Common myeloid progenitor, CD34-positive (primary cell): ENCODE data around the gene STAG1.
A peak's percentile ranks its signal among the peaks of the same experiment; 100 is the strongest.
"Not testable (repeated sequence)": the region's sequence is repeated elsewhere in the genome, so short reads cannot be mapped to it uniquely, and the experiment has no call there.

Source experiments
- CTCF ChIA-PET: fragments of 350-600 bp; sonication (Branson Sonifier 250); formaldehyde crosslinking; loops from one replicate; lab custom pipeline; 2021; ENCODE audit warnings: antibody characterized with exemption; lab: Charles Lee
- POLR2A ChIA-PET: fragments of 350-600 bp; sonication (Branson Sonifier 250); formaldehyde crosslinking; loops from one replicate; lab custom pipeline; 2021; ENCODE audit warnings: antibody characterized with exemption; lab: Charles Lee
- DNase-seq, 3 donors: peaks; one replicate each; pipeline versions ENCODE4 v3.0.0 to v3.0.0-alpha.2; 2013
- H3K27ac ChIP-seq, 2 experiments: 1 replicate in 1 of 2; 2 replicates in 1 of 2; pipeline ENCODE4 v1.7.0; 2013; ENCODE audit warnings: inconsistent platforms in 2 of 2, low read length in 2 of 2, mild to moderate bottlenecking in 2 of 2, low read depth in 1 of 2, moderate library complexity in 1 of 2; ENCODE audit not compliant: severe bottlenecking in 2 of 2, insufficient read depth in 1 of 2, poor library complexity in 1 of 2
- H3K27me3 ChIP-seq, 5 experiments: replicated peaks in 2 of 5; 1 replicate in 3 of 5; 2 replicates in 2 of 5; pipeline versions ENCODE4 v1.6.1 to v1.7.0; 2013; ENCODE audit warnings: low read length in 4 of 5, mild to moderate bottlenecking in 2 of 5, moderate library complexity in 2 of 5, inconsistent platforms in 1 of 5; ENCODE audit not compliant: insufficient read depth in 5 of 5, control insufficient read depth in 4 of 5
- H3K36me3 ChIP-seq, 4 experiments: 1 replicate in 2 of 4; 2 replicates in 2 of 4; pipeline versions ENCODE4 v1.6.1 to v1.7.0; 2013; ENCODE audit warnings: low read length in 3 of 4, control low read depth in 1 of 4, mild to moderate bottlenecking in 1 of 4; ENCODE audit not compliant: control insufficient read depth in 4 of 4, insufficient read depth in 4 of 4
- H3K4me1 ChIP-seq, 4 experiments: 1 replicate in 3 of 4; 2 replicates in 1 of 4; pipeline versions ENCODE4 v1.6.1 to v1.7.1; 2013; ENCODE audit warnings: low read length in 3 of 4, mild to moderate bottlenecking in 3 of 4, control low read depth in 1 of 4, inconsistent platforms in 1 of 4, moderate library complexity in 1 of 4; ENCODE audit not compliant: control insufficient read depth in 4 of 4, insufficient read depth in 4 of 4; ENCODE audit errors: control extremely low read depth in 1 of 4
- H3K4me3 ChIP-seq, 7 experiments: 1 replicate in 4 of 7; 2 replicates in 3 of 7; pipeline versions ENCODE4 v1.5.1 to v1.7.0; 2013; ENCODE audit warnings: mild to moderate bottlenecking in 7 of 7, low read length in 6 of 7, moderate library complexity in 6 of 7, inconsistent platforms in 2 of 7, low read depth in 2 of 7, control low read depth in 1 of 7; ENCODE audit not compliant: insufficient read depth in 4 of 7, control insufficient read depth in 1 of 7; ENCODE audit errors: extremely low read depth in 1 of 7
- H3K9me3 ChIP-seq, 5 experiments: 1 replicate in 4 of 5; 2 replicates in 1 of 5; pipeline versions ENCODE4 v1.6.1 to v1.7.1; 2013; ENCODE audit warnings: low read length in 4 of 5, mild to moderate bottlenecking in 2 of 5, inconsistent platforms in 1 of 5, low read depth in 1 of 5, moderate library complexity in 1 of 5; ENCODE audit not compliant: control insufficient read depth in 4 of 5, insufficient read depth in 2 of 5; ENCODE audit errors: control extremely low read depth in 1 of 5
- WGBS: methylation state at CpG from one replicate; pipeline ENCODE4 v1.1.5; 2013; ENCODE audit not compliant: insufficient coverage; 5-methylcytosine and 5-hydroxymethylcytosine counted together

STAG1 gene

DNA sequence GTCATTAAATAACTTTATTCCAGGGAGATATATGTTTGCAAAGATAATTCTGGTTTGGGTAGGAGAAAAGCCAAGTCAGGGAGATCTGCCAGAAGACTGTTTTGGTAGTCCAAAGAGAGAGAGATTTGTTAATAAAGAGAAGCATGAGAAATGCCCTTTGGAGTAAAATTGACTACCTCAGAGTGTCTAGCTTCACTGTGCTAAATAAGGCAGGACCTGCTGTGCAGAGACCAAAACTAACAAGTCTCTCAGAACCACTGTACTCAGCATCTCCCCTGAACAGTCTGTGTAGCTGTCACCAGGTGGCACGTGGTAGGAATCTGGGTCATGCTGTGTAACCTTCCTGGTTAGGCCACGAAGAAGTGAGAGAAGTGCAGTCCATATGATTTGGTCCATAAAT is 35.2 kb upstream of the STAG1 start:
- CTCF ChIA-PET = interaction anchor here (0.7 to 2.1 kb wide), 4 partner anchors 10 to 35 kb away, joined by 3 to 8 read pairs (median 3); partner anchors contain the start of gene STAG1
- DNase-seq = peak in 2 of 3 donors; percentile 38 to 53

DNA sequence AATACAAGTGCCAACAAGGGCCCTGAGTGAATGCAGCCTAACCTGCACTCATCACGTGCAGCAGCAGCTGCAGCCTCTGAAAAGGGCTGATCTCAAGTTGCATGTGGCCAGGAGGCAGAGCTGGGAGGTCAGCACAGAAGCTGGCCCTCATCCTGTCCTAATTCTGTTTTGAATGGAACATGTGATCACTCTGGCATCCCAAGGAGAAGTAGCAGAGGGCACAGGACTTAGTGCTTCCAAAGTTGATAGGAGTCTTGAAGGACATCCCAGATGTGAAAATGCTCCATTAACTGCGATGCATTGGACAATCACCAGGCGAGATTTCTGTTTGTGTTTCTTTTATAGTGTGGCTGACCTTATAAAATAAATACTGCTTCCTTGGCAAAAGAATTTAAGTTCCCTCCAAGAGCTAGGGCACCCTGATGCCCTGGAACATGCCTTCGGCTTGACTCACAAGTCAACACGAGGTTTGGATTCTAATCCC is 31.6 kb upstream of the STAG1 start:
- no peaks in the 10 kb centered on the region for H3K36me3 ChIP-seq
- peaks cover 10 to 18% (median 14%) of the 10 kb centered on the region in 4 experiments for H3K4me1 ChIP-seq
- ChIA-PET CTCF (no interaction called here), POLR2A (interaction anchor here (0.6 kb wide), 1 partner anchor 134 kb away, joined by 3 read pairs; no protein-coding TSS in a partner anchor)
- no peaks in the 10 kb centered on the region for H3K9me3 ChIP-seq
- no peak overlapping the region for H3K27ac ChIP-seq
- no peaks in the 10 kb centered on the region for H3K27me3 ChIP-seq
- H3K4me3 ChIP-seq = no peak overlapping the region
- DNase-seq = no peak
- WGBS = 96% methylated on average over 2 of the region's 5 CpGs

More for the DNA sequence above, 35.2 kb upstream of the STAG1 start:
- Histone ChIP-seq H3K9me3 (no peaks in the 10 kb centered on the region), H3K27me3 (no peaks in the 10 kb centered on the region), H3K4me1 (peaks cover 10 to 20% (median 15%) of the 10 kb centered on the region in 4 experiments), H3K27ac (peak overlapping the region; percentile 59 to 85), H3K36me3 (no peaks in the 10 kb centered on the region), H3K4me3 (peak overlapping the region in 1 of 7 experiments; percentile 42)
- POLR2A ChIA-PET = no interaction called here
- WGBS = 50% methylated on average over 1 of the region's 2 CpGs

DNA sequence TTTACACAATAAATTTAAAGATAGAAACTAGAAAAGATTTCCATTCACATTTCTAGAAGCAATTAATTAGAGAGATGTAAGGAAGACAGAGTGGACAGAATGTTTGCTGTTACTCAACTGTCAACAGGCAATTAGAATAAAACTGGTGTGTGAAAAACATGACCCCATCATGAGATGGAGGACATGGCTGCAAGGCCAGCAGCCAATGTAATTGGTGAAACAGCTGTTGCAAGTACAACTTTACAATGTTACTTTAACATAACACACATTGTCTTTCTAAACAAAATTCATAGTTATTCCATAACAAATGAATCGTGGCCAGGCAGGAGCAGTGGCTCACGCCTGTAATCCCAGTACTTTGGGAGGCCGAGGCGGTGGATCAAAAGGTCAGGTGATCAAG is 28.6 kb upstream of the STAG1 start:
- no peak overlapping the region for H3K27ac ChIP-seq
- no peaks in the 10 kb centered on the region for H3K27me3 ChIP-seq
- ChIA-PET CTCF (interaction anchor here (0.7 to 2.1 kb wide), 2 partner anchors 28 to 194 kb away, joined by 3 to 4 read pairs; partner anchors contain the start of gene STAG1), POLR2A (no interaction called here)
- H3K4me1 ChIP-seq = no peaks in the 10 kb centered on the region
- no peaks in the 10 kb centered on the region for H3K36me3 ChIP-seq
- no peak for DNase-seq
- H3K9me3 ChIP-seq = no peaks in the 10 kb centered on the region
- H3K4me3 ChIP-seq = no peak overlapping the region
- WGBS = 100% methylated on average over 3 of the region's 4 CpGs

DNA sequence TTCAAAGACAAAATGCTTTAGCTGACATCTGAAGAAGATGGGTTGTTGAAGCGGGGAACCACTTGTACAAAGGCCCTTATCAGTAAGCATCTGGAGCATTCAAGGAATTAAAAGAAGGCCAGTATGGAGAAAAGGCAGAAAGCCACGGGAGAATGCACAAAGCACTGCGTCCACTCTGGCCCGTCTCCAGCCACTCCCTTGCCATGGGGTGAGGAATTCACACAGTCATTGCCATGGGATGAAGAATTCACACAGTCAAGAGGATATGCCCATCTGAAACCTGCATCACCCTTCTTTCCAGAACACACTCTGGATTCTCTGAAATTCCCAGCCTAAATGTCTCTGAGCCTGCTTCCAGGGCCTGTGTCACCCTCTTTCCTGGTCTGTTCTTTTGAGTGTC is 26.7 kb upstream of the STAG1 start:
- Histone ChIP-seq H3K9me3 (no peaks in the 10 kb centered on the region), H3K27me3 (no peaks in the 10 kb centered on the region), H3K4me3 (no peak overlapping the region), H3K4me1 (no peaks in the 10 kb centered on the region), H3K27ac (no peak overlapping the region), H3K36me3 (no peaks in the 10 kb centered on the region)
- 95% methylated on average over 4 of the region's 4 CpGs for WGBS
- POLR2A ChIA-PET = no interaction called here
- CTCF ChIA-PET = interaction anchor here (1.0 to 2.2 kb wide), 2 partner anchors 12 to 15 kb away, joined by 4 to 5 read pairs; no protein-coding TSS in a partner anchor
- DNase-seq = no peak

DNA sequence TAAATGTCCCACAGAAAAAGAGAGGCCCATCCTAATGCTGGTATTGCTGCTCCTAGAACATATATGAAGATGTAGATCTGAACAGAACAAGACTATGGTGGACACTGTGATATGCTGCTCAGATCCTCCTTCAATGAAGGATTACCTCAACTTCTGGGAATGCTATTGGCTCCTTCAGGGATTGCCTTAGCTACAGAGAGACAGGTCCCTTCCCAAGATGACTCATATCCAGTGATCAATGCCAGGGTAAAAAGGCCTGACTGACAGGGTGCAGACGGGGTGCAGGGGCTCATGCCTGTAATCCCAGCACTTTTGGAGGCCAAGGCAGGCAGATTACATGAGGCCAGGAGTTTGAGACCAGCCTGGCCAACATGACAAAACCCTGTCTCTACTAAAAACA is 20.5 kb upstream of the STAG1 start:
- POLR2A ChIA-PET = no interaction called here
- CTCF ChIA-PET = interaction anchor here (0.9 kb wide), 1 partner anchor 32 kb away, joined by 3 read pairs; no protein-coding TSS in a partner anchor
- no peaks in the 10 kb centered on the region for H3K36me3 ChIP-seq
- DNase-seq = no peak
- H3K9me3 ChIP-seq = no peaks in the 10 kb centered on the region
- H3K27me3 ChIP-seq = no peaks in the 10 kb centered on the region
- H3K4me1 ChIP-seq = no peaks in the 10 kb centered on the region
- H3K4me3 ChIP-seq = no peak overlapping the region
- 100% methylated on average over 1 of the region's 1 CpG for WGBS
- H3K27ac ChIP-seq = no peak overlapping the region

DNA sequence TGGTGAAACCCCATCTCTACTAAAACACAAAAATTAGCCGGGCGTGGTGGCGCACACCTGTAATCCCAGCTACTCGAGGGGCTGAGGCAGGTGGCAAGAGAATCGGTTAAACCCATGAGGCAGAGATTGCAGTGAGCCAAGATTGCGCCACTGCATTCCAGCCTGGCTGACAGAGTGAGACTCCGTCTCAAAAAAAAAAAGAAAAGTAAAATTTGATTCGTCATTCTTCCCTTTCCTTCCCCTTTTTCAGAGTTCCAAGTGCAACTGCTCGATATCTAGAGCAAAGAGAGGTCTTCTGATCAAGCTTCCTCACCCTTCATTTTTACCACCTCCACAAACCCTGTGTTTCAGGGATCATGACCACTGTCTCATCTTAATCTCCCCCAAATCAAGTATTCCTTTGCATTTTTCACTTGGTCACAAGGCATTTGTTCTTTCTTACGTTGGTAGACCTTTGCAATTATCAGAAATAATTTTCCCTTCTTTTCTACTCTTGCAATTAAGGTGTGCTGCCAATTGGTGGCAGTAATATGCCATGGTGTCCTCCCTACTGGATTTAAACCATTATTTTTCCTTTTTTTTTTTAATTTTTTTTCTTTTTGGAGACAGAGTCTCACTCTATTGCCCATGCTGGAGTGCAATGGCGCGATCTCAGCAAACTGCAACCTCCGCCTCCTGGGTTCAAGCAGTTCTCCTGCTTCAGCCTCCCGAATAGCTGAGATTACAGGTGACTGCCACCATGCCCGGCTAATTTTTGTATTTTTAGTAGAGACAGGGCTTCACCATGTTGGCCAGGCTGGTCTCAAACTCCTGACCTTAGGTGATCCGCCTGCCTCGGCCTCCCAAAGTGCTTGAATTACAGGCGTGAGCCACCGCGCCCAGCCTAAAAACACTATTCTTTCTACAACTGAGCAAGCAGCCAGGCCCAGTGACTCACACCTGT is 6.3 kb upstream of the STAG1 start:
- DNase-seq = peak; percentile 75 to 89 (median 88)
- ChIA-PET CTCF (interaction anchor here (0.6 to 3.6 kb wide), 5 partner anchors 126 to 1249 kb away, joined by 3 to 12 read pairs (median 3); no protein-coding TSS in a partner anchor), POLR2A (interaction anchor here (0.6 kb wide), 1 partner anchor 192 kb away, joined by 3 read pairs; no protein-coding TSS in a partner anchor)
- WGBS = 60% methylated on average over 15 of the region's 20 CpGs
- Histone ChIP-seq H3K4me1 (peaks cover 2 to 12% (median 8%) of the 10 kb centered on the region in 4 experiments), H3K4me3 (peak overlapping the region in 6 of 7 experiments; percentile 35 to 80 (median 48)), H3K9me3 (peaks cover 0 to 11% (median 5%) of the 10 kb centered on the region in 5 experiments), H3K27ac (peak overlapping the region in 1 of 2 experiments; percentile 50)
- not testable (repeated sequence) for H3K36me3 ChIP-seq, H3K27me3 ChIP-seq
